Activated CD8-positive, alpha-beta memory T cell treated with anti-CD3 and anti-CD28 coated beads for 48 hours (primary cell): ENCODE measurements around the gene CHKB.

Experiments used
- DNase-seq, 3 experiments: peaks; one replicate each; pipeline ENCODE4 v3.0.0-alpha.2; 2020; ENCODE audit warnings: low read depth in 2 of 3, low spot score in 2 of 3

Gene CHKB

GRCh38 chr22:50531962-50532674 lies 50.5 kb downstream of the CHKB start:
- no peak for DNase-seq

- DNase-seq = no peak
These were observed 51.1 kb downstream of the CHKB start for GRCh38 chr22:50531546-50531961.

- peak in 1 of 3 experiments; percentile 65 for DNase-seq
These were observed 51.6 kb downstream of the CHKB start for GRCh38 chr22:50530877-50531545.

GRCh38 chr22:50530580-50530876 lies 52.1 kb downstream of the CHKB start:
- DNase-seq = no peak

- DNase-seq = peak in 1 of 3 experiments; percentile 62
These were observed 52.6 kb downstream of the CHKB start, which contains the start of gene TYMP for GRCh38 chr22:50529897-50530579. Gene TYMP, minus strand, starts transcription at chr22:50530012. Its CDS starts 303 bp downstream, at chr22:50529709.

- no peak for DNase-seq
These were observed 53.2 kb downstream of the CHKB start for GRCh38 chr22:50529416-50529896.
